Stimulated activated CD4-positive, alpha-beta T cell treated with anti-CD3 and anti-CD28 coated beads, TNF-alpha, amount 100 ng/mL, for 24 hours (primary cell): ENCODE data around the gene SFXN5.

ENCODE experiments used
- DNase-seq, 3 experiments: peaks; one replicate each; pipeline ENCODE4 v3.0.0-alpha.2; 2020; ENCODE audit warnings: low read depth in 3 of 3

The SFXN5 gene

GRCh38 chr2:73020657-73021370 lies 50.7 kb downstream of the SFXN5 start:
- DNase-seq: no peak

- DNase-seq: no peak
Observed at GRCh38 chr2:73020306-73020656, 51.2 kb downstream of the SFXN5 start.

GRCh38 chr2:73018188-73018825 lies 53.2 kb downstream of the SFXN5 start:
- no peak for DNase-seq

GRCh38 chr2:73013936-73014335 lies 57.6 kb downstream of the SFXN5 start:
- no peak for DNase-seq

GRCh38 chr2:73009177-73009839 lies 62.2 kb downstream of the SFXN5 start:
- DNase-seq: no peak

- no peak for DNase-seq
Observed at GRCh38 chr2:73008766-73009135, 62.8 kb downstream of the SFXN5 start.

GRCh38 chr2:73007991-73008765 lies 63.3 kb downstream of the SFXN5 start:
- no peak for DNase-seq

- DNase-seq: no peak
Observed at GRCh38 chr2:73006969-73007710, 64.4 kb downstream of the SFXN5 start.

GRCh38 chr2:73004889-73005596 lies 66.5 kb downstream of the SFXN5 start:
- DNase-seq: no peak

- no peak for DNase-seq
Observed at GRCh38 chr2:73004466-73004865, 67.0 kb downstream of the SFXN5 start.

GRCh38 chr2:73003027-73003426 lies 68.5 kb downstream of the SFXN5 start:
- DNase-seq: no peak

GRCh38 chr2:73000808-73001570 lies 70.5 kb downstream of the SFXN5 start:
- DNase-seq: no peak

GRCh38 chr2:72999729-73000725 lies 71.5 kb downstream of the SFXN5 start:
- DNase-seq: no peak

- DNase-seq: no peak
Observed at GRCh38 chr2:72998724-72999123, 72.8 kb downstream of the SFXN5 start.

GRCh38 chr2:72998234-72998651 lies 73.3 kb downstream of the SFXN5 start:
- DNase-seq: no peak

GRCh38 chr2:72996117-72996502 lies 75.4 kb downstream of the SFXN5 start:
- DNase-seq: no peak

- no peak for DNase-seq
Observed at GRCh38 chr2:72995430-72996116, 75.9 kb downstream of the SFXN5 start.

- DNase-seq: no peak
Observed at GRCh38 chr2:72994991-72995380, 76.5 kb downstream of the SFXN5 start.
